Psoas muscle (tissue), 8 donors: ENCODE measurements around the gene TGFB2. TPM values are rescaled to one million over a fixed set of nuclear protein-coding genes. Genes with fewer than 3 reads are reported as not detected.
A peak's percentile ranks its signal among the peaks of the same experiment; 100 is the strongest.

Experiments used
- ATAC-seq, 4 donors: fragments of 200-7000 bp; cut with Tn5 transposase; one replicate each; pipeline ENCODE4 v1.9.1; 2020; ENCODE audit warnings: moderate library complexity in 3 of 4, mild to moderate bottlenecking in 2 of 4
- DNase-seq, 2 donors: peaks; one replicate each; pipeline ENCODE4 v3.0.0-alpha.2; 2020
- H3K27ac ChIP-seq: fragments of 200-600 bp; one replicate; pipeline ENCODE4 v1.8.0; 2022
- H3K27me3 ChIP-seq, 3 donors: fragments of 200-600 bp in 1 of 3; one replicate each; pipeline versions ENCODE4 v1.6.1 to v1.8.0; 2013 to 2022; ENCODE audit warnings: low read length in 2 of 3, mild to moderate bottlenecking in 2 of 3, moderate library complexity in 1 of 3; ENCODE audit not compliant: insufficient read depth in 3 of 3
- H3K36me3 ChIP-seq, 2 donors: fragments of 200-600 bp in 1 of 2; one replicate each; pipeline versions ENCODE4 v1.6.1 to v1.8.0; 2013 to 2022; ENCODE audit warnings: low read depth in 1 of 2, mild to moderate bottlenecking in 1 of 2, moderate library complexity in 1 of 2; ENCODE audit not compliant: insufficient read depth in 1 of 2
- H3K4me1 ChIP-seq: fragments of 200-600 bp; one replicate; pipeline ENCODE4 v1.8.0; 2022
- H3K4me3 ChIP-seq: fragments of 200-600 bp; one replicate; pipeline ENCODE4 v1.8.0; 2022; ENCODE audit warnings: mild to moderate bottlenecking
- H3K9me3 ChIP-seq: fragments of 200-600 bp; one replicate; pipeline ENCODE4 v1.8.0; 2022
- WGBS, 3 donors: extraction: QIAGEN DNeasy Blood & Tissue Kit; methylation state at CpG; one replicate each; pipeline versions ENCODE4 v1.1.6 to v1.1.7; 2013; 5-methylcytosine and 5-hydroxymethylcytosine counted together
- intact Hi-C, 2 donors: fragments of 100-400 bp; cut with DNase I; formaldehyde crosslinking; loops; one replicate each; pipeline versions ENCODE4 v1.11.0 to v1.14.2; 2022
- polyA plus RNA-seq, 3 donors: library from polyadenylated mRNA; stranded (reverse); fragments of 200-250 nt; gene quantifications; one replicate each; pipeline ENCODE4 v1.2.3, GENCODE V29; 2013
- total RNA-seq, 4 donors: library from RNA; stranded (reverse); fragmentation: NEBNext Ultra II Directional in 2 of 4; extraction: Animal tissue kit (Norgen Biotek cat#: 25700) in 2 of 4; gene quantifications; one replicate each; pipeline versions ENCODE4 v1.2.1 to v1.2.4, GENCODE V29; 2021 to 2023
- TF ChIP-seq, protein P1 (sequence below): fragments of 200-600 bp; IDR thresholded peaks from one replicate; pipeline ENCODE4 v1.8.0; 2022; ENCODE audit warnings: antibody characterized with exemption
- donor health status: healthy with polysubstance abuse.
- donor health status: DM: no; HTN: no; CAD: no; lungs with moderate emphysema.
- donor health status: Bipolar disorder and iron deficiency.
- donor health status: healthy.
- donor health status: DM: yes; HTN: yes; CAD: no.
- donor health status: DM: no; HTN: no; CAD: no.
- donor health status: DM: no; HTN: no; CAD: no.
- donor health status: DM: yes; HTN: yes; CAD: no.

The TGFB2 gene
- total and polyA plus RNA-seq, 7 donors, result 0.43 to 35.4 (median 5.1) TPM

DNA sequence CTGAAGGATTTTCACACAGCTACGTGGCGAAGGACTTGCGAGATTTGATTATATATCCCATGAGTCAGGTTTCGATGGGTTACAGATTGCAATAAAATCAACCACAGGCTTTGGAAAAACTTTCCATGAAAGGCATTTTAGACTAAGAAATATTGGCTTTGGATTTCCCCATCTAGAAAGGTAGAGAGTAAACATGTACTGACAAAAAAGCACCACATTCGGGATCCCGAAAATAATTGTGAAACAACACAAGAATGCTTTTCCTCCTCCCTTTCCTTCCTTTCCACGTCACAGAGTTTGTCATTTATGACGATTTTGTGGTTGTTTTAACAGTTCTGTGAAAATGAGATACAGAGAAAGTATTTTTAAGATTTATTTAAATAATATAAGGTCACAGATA, 38.5 kb downstream of the TGFB2 start:
- TF ChIP-seq, protein P1, sequence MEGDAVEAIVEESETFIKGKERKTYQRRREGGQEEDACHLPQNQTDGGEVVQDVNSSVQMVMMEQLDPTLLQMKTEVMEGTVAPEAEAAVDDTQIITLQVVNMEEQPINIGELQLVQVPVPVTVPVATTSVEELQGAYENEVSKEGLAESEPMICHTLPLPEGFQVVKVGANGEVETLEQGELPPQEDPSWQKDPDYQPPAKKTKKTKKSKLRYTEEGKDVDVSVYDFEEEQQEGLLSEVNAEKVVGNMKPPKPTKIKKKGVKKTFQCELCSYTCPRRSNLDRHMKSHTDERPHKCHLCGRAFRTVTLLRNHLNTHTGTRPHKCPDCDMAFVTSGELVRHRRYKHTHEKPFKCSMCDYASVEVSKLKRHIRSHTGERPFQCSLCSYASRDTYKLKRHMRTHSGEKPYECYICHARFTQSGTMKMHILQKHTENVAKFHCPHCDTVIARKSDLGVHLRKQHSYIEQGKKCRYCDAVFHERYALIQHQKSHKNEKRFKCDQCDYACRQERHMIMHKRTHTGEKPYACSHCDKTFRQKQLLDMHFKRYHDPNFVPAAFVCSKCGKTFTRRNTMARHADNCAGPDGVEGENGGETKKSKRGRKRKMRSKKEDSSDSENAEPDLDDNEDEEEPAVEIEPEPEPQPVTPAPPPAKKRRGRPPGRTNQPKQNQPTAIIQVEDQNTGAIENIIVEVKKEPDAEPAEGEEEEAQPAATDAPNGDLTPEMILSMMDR, result no peak
- Histone ChIP-seq H3K27ac (no peak overlapping the region), H3K9me3 (no peaks in the 10 kb centered on the region), H3K27me3 (no peaks in the 10 kb centered on the region), H3K4me1 (peaks cover 12% of the 10 kb centered on the region), H3K4me3 (no peak overlapping the region), H3K36me3 (no peaks in the 10 kb centered on the region)
- 80 to 86% (median 81%) methylated on average over 8 of the region's 8 CpGs for WGBS, 3 donors
- DNase-seq, result no peak
- no peak for ATAC-seq
- intact Hi-C loops, result no loop called here

DNA sequence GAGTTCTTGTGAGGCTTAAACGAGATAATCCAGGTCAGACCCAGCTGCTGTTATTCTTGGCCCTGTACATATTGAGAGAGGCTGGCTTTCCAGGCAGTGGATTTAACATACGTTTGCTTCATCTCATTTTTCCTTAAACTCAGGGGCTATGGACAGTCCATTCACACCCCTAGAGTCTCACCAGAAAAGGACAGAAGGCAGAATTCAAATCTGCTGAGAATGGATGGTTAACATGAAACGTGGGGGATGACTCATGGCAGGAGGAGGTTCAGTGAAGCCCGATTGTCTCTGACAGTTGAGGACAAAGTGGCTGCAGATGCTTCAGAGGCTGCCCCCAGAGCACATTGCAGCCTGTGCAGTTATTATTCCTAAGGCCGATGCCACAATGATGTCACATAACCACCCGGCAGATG, 39.5 kb downstream of the TGFB2 start:
- Histone ChIP-seq H3K4me1 (peaks cover 12% of the 10 kb centered on the region), H3K27me3 (no peaks in the 10 kb centered on the region), H3K4me3 (no peak overlapping the region), H3K9me3 (no peaks in the 10 kb centered on the region), H3K36me3 (no peaks in the 10 kb centered on the region), H3K27ac (no peak overlapping the region)
- DNase-seq (no peak), ATAC-seq (peak; percentile 34 to 78 (median 75))
- intact Hi-C loops, result no loop called here
- WGBS, 3 donors, result 21 to 55% (median 31%) methylated on average over 6 of the region's 6 CpGs
- TF ChIP-seq, protein P1, result no peak

DNA sequence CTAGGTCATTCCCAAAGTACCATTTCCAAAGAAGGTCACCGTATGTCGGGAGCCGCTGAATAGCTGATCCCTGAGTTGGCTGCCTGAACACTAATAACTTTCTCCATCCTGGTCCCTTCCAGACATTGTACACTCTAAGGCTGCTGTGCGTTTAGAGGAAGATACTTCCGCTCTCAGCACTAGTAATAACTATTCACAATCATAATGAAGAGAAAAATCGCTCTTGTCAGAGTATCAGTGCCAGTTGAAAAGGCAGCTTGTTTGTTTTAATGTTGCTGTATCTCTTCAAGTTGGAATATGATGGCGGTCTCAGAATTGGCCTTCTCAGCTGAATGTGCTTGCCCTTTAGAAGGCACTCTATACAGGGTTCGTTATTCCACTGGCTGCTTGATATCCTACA, 43.5 kb downstream of the TGFB2 start:
- no peaks in the 10 kb centered on the region for H3K9me3 ChIP-seq
- no peak for DNase-seq
- 91 to 93% (median 92%) methylated on average over 8 of the region's 8 CpGs for WGBS, 3 donors
- peaks cover 2% of the 10 kb centered on the region for H3K4me1 ChIP-seq
- TF ChIP-seq, protein P1, result no peak
- no peak for ATAC-seq
- H3K27me3 ChIP-seq, result no peaks in the 10 kb centered on the region
- intact Hi-C loops, result no loop called here
- H3K36me3 ChIP-seq, result no peaks in the 10 kb centered on the region
- no peak overlapping the region for H3K4me3 ChIP-seq
- H3K27ac ChIP-seq, result no peak overlapping the region

DNA sequence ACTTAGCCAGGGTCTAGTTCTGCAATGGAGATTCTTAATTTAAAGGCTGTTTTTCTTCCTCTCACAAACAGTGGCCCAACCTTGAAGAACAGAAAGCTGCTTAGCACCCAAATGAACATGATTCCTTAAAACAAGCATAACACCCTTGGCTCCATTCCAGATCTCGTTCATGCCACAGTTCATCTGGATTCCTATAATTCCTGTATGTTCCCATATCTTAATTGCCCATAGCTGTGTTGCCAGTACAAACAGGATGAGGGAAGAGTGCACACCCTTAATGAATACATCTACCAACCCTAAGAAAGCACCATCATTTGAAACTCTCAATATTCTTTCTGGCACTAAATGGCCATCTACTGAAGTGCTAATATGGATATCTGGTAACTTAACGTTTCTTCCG, 45.5 kb downstream of the TGFB2 start:
- no peaks in the 10 kb centered on the region for H3K36me3 ChIP-seq
- H3K4me1 ChIP-seq, result peaks cover 14% of the 10 kb centered on the region
- TF ChIP-seq, protein P1, result no peak
- DNase-seq (no peak), ATAC-seq (no peak)
- no peaks in the 10 kb centered on the region for H3K9me3 ChIP-seq
- H3K27ac ChIP-seq, result no peak overlapping the region
- intact Hi-C loops, result no loop called here
- H3K27me3 ChIP-seq, result no peaks in the 10 kb centered on the region
- H3K4me3 ChIP-seq, result no peak overlapping the region
- 37 to 59% (median 47%) methylated on average over 3 of the region's 3 CpGs for WGBS, 3 donors

DNA sequence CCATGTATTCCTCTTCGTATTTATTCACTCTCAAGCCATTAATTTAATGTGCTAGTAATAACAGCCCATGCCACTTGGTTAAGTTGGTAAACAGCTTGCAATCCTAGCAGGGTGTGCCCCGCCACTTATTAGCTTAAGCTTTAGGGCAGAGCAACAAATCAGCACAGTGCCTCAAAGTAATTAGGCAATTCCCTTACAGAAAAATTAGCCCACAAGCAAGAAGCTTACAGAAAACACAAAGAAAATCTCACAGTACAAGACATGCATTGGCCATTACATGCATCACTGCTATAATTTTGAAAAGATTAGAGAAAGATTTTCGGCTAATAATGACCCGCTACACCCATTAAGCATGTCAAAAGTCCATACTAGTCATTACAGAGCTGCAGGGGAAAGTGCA, 47.6 kb downstream of the TGFB2 start:
- intact Hi-C loops, result no loop called here
- WGBS, 3 donors, result 77 to 88% (median 83%) methylated on average over 4 of the region's 4 CpGs
- DNase-seq (no peak), ATAC-seq (no peak)
- no peaks in the 10 kb centered on the region for H3K36me3 ChIP-seq
- peaks cover 14% of the 10 kb centered on the region for H3K4me1 ChIP-seq
- H3K4me3 ChIP-seq, result no peak overlapping the region
- H3K9me3 ChIP-seq, result no peaks in the 10 kb centered on the region
- peak overlapping the region; percentile 85 for H3K27ac ChIP-seq
- TF ChIP-seq, protein P1, result no peak
- H3K27me3 ChIP-seq, result no peaks in the 10 kb centered on the region
